ENCODE data around the gene MYBPH. TPM values are rescaled to one million over a fixed set of nuclear protein-coding genes. Genes with fewer than 3 reads are reported as not detected.

Gene MYBPH
- total and polyA plus RNA-seq, 10 of the 15 experiments (the other 5 are each of a cell fraction or from before 2014, with no cell fraction given): 0.06 to 0.10 TPM; not detected in 8

GRCh38 chr1:203136409-203137042 lies 39.1 kb downstream of the MYBPH start:
- in situ Hi-C loops (cut with MboI): no loop called here
- CTCF ChIA-PET: interaction anchor here (1.5 kb wide), 1 partner anchor 18 kb away, joined by 3 read pairs; no protein-coding TSS in a partner anchor
- H3K4me2 ChIP-seq (ENCODE audit: control insufficient read depth, insufficient read depth): no peak overlapping the region

GRCh38 chr1:203135636-203136305 lies 39.9 kb downstream of the MYBPH start:
- Histone ChIP-seq H4K20me1 (ENCODE audit: control insufficient read depth, insufficient read depth) (no peaks in the 10 kb centered on the region), H2AFZ (ENCODE audit: control insufficient read depth, low read depth, low read length) (no peak overlapping the region), H3K27me3 (replicated peaks in 1 of 2; ENCODE audit: control insufficient read depth in 2 of 2, insufficient read depth in 2 of 2, low read length in 1 of 2) (peaks cover 9% of the 10 kb centered on the region in 2 experiments; a peak in 3 of 4 replicates), H3K36me3 (ENCODE audit: control insufficient read depth in 2 of 2, insufficient read depth in 2 of 2, low read length in 1 of 2) (no peaks in the 10 kb centered on the region), H3K9me3 (replicated peaks; ENCODE audit: control insufficient read depth, insufficient read depth, low read length) (no peaks in the 10 kb centered on the region), H3K4me1 (ENCODE audit: control insufficient read depth, insufficient read depth, low read length) (no peaks in the 10 kb centered on the region), H3K79me2 (ENCODE audit: control insufficient read depth, insufficient read depth, low read length) (no peaks in the 10 kb centered on the region), H3K4me2 (ENCODE audit: control insufficient read depth, insufficient read depth) (no peak overlapping the region), H3K4me3 (no peak overlapping the region), H3K9ac (ENCODE audit: control insufficient read depth, insufficient read depth, low read length) (no peak overlapping the region), H3K27ac (ENCODE audit: control insufficient read depth, insufficient read depth) (no peak overlapping the region)
- BruUV-seq (replicated peaks): no TSS peak
- in situ Hi-C loops (cut with MboI) (no loop called here), intact Hi-C loops (cut with micrococcal nuclease; ENCODE audit: unreplicated experiment) (no loop called here)
- no peak for TF ChIP-seq MTA2 (IDR thresholded peaks at IDR 0.05; ENCODE audit: low read depth)
- TF ChIP-seq, protein P1, sequence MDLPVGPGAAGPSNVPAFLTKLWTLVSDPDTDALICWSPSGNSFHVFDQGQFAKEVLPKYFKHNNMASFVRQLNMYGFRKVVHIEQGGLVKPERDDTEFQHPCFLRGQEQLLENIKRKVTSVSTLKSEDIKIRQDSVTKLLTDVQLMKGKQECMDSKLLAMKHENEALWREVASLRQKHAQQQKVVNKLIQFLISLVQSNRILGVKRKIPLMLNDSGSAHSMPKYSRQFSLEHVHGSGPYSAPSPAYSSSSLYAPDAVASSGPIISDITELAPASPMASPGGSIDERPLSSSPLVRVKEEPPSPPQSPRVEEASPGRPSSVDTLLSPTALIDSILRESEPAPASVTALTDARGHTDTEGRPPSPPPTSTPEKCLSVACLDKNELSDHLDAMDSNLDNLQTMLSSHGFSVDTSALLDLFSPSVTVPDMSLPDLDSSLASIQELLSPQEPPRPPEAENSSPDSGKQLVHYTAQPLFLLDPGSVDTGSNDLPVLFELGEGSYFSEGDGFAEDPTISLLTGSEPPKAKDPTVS (IDR thresholded peaks at IDR 0.05; ENCODE audit: low read depth, low read length): no peak
- TF ChIP-seq SPI1 (IDR thresholded peaks at IDR 0.05; ENCODE audit: borderline replicate concordance, insufficient read depth, low read depth, low read length): peak; percentile 42; the same call in 1 of the 2 replicates
- no peak for TF ChIP-seq YBX1 (IDR thresholded peaks at IDR 0.05)
- peak; percentile 22; the same call in 2 of the 3 replicates for ATAC-seq
- ChIA-PET RAD21 (ENCODE audit: unreplicated experiment) (no interaction called here), POLR2A (no interaction called here), SMC1A (ENCODE audit: uncharacterized antibody, unreplicated experiment) (no interaction called here), CTCF (interaction anchor here (1.5 kb wide), 1 partner anchor 17 kb away, joined by 3 read pairs; no protein-coding TSS in a partner anchor)
- 6% methylated on average over 8 of the region's 8 CpGs for WGBS (ENCODE audit: insufficient coverage, insufficient replicate concordance, low lambda C conversion rate, missing lambda C conversion rate)
- FAIRE-seq: no peak
- no peak for DNase-seq (ENCODE audit: low read depth, low spot score)

More at GRCh38 chr1:203136409-203137042, 39.1 kb downstream of the MYBPH start:
- ChIA-PET SMC1A (ENCODE audit: uncharacterized antibody, unreplicated experiment) (interaction anchor here (1.1 kb wide), 1 partner anchor 11 kb away, joined by 3 read pairs; no protein-coding TSS in a partner anchor), RAD21 (ENCODE audit: unreplicated experiment) (no interaction called here), POLR2A (no interaction called here)
- H2AFZ ChIP-seq (ENCODE audit: control insufficient read depth, low read depth, low read length): no peak overlapping the region
- no peak overlapping the region for H3K27ac ChIP-seq (ENCODE audit: control insufficient read depth, insufficient read depth)
- no peaks in the 10 kb centered on the region for H3K9me3 ChIP-seq (replicated peaks; ENCODE audit: control insufficient read depth, insufficient read depth, low read length)
- WGBS (ENCODE audit: insufficient coverage, insufficient replicate concordance, low lambda C conversion rate, missing lambda C conversion rate): 0% methylated on average over 1 of the region's 1 CpG
- intact Hi-C loops (cut with micrococcal nuclease; ENCODE audit: unreplicated experiment): no loop called here
- H3K4me1 ChIP-seq (ENCODE audit: control insufficient read depth, insufficient read depth, low read length): no peaks in the 10 kb centered on the region
- H4K20me1 ChIP-seq (ENCODE audit: control insufficient read depth, insufficient read depth): no peaks in the 10 kb centered on the region
- no TSS peak for BruUV-seq (replicated peaks)
- no peak overlapping the region for H3K9ac ChIP-seq (ENCODE audit: control insufficient read depth, insufficient read depth, low read length)
- FAIRE-seq: no peak
- H3K79me2 ChIP-seq (ENCODE audit: control insufficient read depth, insufficient read depth, low read length): no peaks in the 10 kb centered on the region
- peak; percentile 48 for ATAC-seq
- peaks cover 7 to 9% of the 10 kb centered on the region in 2 experiments; a peak in 3 of 4 replicates for H3K27me3 ChIP-seq (replicated peaks in 1 of 2; ENCODE audit: control insufficient read depth in 2 of 2, insufficient read depth in 2 of 2, low read length in 1 of 2)
- H3K4me3 ChIP-seq: no peak overlapping the region
- H3K36me3 ChIP-seq (ENCODE audit: control insufficient read depth in 2 of 2, insufficient read depth in 2 of 2, low read length in 1 of 2): no peaks in the 10 kb centered on the region
- TF ChIP-seq ZSCAN29 (IDR thresholded peaks at IDR 0.05): no peak
- TF ChIP-seq ZNF24 (IDR thresholded peaks at IDR 0.05): peak; percentile 78
- no peak for DNase-seq (ENCODE audit: low read depth, low spot score)
